K562 treated with DMSO at 1 percent for 4 hours (cell line): Measurements from ENCODE around the gene DUSP28. TPM values are rescaled to one million over a fixed set of nuclear protein-coding genes. Genes with fewer than 3 reads are reported as not detected.

Experiments used
- total RNA-seq: library from RNA; unstranded; fragments of 300-600 nt; gene quantifications from 2 replicates; pipeline ENCODE4 v1.2.3, GENCODE V29; 2022; ENCODE audit not compliant: insufficient read depth

Gene DUSP28, protein sequence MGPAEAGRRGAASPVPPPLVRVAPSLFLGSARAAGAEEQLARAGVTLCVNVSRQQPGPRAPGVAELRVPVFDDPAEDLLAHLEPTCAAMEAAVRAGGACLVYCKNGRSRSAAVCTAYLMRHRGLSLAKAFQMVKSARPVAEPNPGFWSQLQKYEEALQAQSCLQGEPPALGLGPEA
- 6.3 and 7.3 TPM in 2 replicates for total RNA-seq

DNA sequence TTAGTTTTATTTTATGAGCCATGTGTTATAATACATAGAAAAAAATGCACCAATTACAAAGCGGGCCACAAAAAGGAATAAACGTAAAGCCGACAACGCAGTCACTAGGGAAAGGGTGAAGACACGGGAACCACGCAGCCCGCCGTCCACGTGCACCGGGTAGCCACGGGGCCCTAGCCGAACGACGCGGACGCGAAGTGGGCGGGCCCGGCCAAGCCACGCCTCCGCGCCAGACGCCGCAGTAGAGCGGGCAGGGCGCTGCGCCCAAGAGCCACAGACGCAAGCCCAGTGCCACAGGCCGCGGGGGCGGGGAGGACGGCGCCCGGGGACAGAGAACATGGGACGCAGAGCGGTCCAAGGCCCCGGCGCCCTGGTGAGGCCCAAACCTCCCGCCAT is at the start of gene DUSP28:
DUSP28 (plus strand) TSS at position 274 of the 396 bp plus-strand sequence. CDS start 328 bp downstream, outside the sequence.

DNA sequence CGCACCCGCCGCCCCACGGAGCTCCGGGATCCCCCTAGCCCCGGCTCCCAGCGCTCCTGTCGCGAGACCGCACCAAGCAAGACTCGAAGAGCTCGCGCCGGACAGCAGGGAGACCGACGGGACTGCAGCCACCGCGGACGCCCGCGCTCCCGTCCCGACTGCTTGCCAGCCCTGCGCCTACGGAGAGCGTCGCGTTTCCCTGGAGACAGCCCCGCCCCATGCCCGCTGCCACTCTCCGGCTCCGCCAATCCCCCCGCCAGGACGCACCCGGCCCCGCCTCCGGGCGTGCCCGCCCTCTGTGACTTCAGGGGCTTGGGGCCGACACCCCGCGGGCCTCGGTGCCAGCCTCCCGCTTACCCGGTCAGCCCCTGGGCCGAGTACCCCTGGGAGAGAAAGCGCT is 2.3 kb upstream of the DUSP28 start, which contains the start of gene ANKMY1:
ANKMY1 (minus strand) TSS at position 181 of the 400 bp plus-strand sequence. CDS start 653 bp downstream, outside the sequence.

DNA sequence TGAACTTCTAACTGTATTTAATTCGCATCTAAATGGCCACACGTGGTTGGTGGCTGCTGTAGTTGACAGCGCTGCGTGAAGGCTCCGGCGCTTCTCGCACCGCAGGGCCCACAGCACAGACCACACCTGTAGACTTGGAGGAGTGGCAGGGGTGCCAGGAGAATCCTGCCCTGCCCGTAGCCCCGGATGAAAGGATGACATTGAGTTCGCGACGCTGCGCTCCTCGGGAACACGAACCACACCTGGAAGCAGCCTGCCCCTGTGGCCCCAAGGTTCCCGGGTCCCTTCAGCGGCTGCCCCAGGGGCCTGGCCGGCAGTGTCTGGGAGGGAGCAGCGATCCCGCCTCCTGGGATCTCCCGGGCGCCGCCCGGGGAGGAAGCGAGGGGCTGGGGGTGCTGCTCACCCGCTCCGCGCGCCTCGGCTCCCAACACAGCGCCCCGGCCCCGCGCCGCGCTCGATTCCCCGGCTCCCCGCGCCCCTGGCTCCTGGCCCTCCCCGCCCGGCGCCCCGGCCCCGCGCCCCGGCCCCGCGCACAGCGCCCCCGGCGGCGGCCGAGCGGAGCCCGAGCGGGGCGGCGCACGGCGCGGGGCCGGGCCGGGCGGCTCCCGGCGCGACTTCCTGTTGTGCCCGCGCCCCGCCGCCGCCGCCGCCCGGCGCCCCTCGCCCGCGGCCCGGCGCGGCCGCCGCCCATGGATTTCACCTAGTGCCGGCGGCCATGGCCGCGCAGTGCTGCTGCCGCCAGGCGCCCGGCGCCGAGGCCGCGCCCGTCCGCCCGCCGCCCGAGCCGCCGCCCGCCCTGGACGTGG is 7.9 kb downstream of the DUSP28 start, which contains the start of gene RNPEPL1:
RNPEPL1 (plus strand) TSS at position 613 of the 806 bp plus-strand sequence; CDS start at position 716, 103 bp downstream.

DNA sequence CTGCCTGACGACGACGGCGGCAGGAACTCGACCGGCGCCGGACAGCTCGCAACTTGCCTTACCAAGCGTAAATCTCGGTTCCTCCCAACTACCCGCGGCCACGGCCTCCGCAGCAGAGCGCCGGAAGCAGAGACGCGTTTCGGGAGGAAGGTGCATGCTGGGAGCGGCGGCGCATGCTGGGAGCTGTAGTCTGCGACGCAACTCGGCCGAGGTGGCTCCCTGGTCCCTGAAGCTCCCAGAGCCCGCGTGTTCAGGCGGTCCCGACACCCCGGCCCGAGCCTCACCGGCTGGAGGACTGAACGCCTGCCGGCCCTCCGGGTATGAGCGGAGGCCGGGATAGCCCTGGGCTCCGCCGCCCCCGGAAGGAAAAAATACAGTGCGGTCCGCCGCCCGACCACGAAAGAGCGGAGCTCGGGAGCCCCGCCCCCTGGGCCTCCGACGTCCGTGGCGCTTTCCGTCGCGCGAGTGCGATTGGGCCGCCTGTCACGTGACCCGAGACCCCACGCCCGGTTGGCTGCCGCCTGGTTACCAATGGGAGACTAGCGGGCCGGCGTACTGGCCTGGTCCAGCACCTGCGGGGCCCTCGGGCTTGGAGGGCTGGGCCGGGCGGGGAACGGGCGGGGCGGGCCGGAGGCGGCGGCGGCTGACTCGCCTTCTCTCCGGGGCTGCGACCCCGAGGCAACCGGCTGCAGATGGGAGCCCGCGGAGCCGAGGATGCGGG is 26.2 kb downstream of the DUSP28 start, which contains the start of gene CAPN10:
CAPN10 (plus strand) TSS at position 537 of the 721 bp plus-strand sequence; CDS start at position 715, 178 bp downstream.

Other genes starting within 250 kb of the DUSP28 start
- gene GPC1, start 124.7 kb upstream of the DUSP28 start, total RNA-seq: 0.59 and 0.96 TPM in 2 replicates
- gene ANKMY1, start 2.4 kb upstream of the DUSP28 start, total RNA-seq: 9.1 and 10.0 TPM in 2 replicates
- 39.7 and 40.8 TPM in 2 replicates for gene RNPEPL1, start 8.1 kb downstream of the DUSP28 start, total RNA-seq
- gene CAPN10, start 26.4 kb downstream of the DUSP28 start, total RNA-seq: 14.3 and 14.4 TPM in 2 replicates
- gene GPR35, start 65.1 kb downstream of the DUSP28 start, total RNA-seq: 2.6 and 2.7 TPM in 2 replicates
- gene AQP12B, start 122.5 kb downstream of the DUSP28 start, total RNA-seq: not detected in 2 replicates
- not detected in 2 replicates for gene AQP12A, start 131.5 kb downstream of the DUSP28 start, total RNA-seq